Inferior parietal cortex (tissue), 1 donor: Measurements from ENCODE around the gene APP.

ENCODE experiments used
- DNase-seq: peaks from one replicate; pipeline ENCODE4 v3.0.0-alpha.2; 2016; ENCODE audit errors: extremely low spot score

The APP gene

DNA sequence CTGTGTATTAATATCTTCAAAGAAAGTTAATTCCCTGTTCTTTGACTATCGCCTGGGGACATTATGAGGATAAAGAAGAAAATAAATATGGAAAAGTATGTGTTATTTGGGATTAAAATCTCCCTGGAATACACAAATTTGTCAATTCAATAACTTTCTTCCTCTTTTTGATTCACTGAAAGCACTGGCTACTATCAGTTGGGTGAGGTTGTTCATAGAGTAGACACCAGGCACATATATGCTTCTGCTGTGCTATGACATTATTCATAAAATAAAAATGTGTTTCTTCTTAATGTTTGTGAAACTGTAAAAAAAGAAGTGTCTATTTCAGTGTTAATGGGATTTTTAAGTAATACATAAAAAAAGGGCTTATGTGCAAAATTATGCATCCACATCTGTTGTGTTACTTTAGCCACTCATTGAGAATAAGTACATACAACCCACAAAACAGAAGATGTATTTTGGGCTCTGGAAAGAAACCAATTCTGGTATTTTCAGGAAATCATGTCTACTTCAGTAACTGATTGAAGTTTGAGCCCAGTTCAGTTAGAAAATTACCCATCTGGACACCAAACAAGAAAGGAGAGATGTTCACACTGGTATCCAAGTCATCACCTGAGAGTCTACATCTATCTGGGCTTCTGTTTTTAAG lies 266.4 kb downstream of the APP start:
- DNase-seq, result no peak

- no peak for DNase-seq
Observed at GRCh38 chr21:25903607-25904006, 267.0 kb downstream of the APP start.

GRCh38 chr21:25901330-25901979 lies 269.1 kb downstream of the APP start:
- DNase-seq, result no peak

GRCh38 chr21:25898671-25899070 lies 271.9 kb downstream of the APP start:
- DNase-seq, result no peak

DNA sequence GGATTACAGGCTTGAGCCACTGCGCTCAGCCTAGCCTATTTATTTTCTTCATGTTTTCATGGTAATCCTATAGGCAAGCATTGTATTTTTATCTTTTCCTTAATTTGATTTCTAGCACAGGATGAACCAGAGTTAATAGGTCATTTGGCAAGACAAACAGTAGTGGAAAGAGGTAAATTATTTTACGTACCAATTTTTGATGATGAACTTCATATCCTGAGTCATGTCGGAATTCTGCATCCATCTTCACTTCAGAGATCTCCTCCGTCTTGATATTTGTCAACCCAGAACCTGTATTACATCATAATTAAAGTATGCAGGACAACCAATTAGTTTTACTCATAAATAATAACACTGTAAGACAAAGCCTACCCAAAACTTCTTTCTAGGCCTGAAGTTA lies 273.2 kb downstream of the APP start:
- DNase-seq, result no peak

DNA sequence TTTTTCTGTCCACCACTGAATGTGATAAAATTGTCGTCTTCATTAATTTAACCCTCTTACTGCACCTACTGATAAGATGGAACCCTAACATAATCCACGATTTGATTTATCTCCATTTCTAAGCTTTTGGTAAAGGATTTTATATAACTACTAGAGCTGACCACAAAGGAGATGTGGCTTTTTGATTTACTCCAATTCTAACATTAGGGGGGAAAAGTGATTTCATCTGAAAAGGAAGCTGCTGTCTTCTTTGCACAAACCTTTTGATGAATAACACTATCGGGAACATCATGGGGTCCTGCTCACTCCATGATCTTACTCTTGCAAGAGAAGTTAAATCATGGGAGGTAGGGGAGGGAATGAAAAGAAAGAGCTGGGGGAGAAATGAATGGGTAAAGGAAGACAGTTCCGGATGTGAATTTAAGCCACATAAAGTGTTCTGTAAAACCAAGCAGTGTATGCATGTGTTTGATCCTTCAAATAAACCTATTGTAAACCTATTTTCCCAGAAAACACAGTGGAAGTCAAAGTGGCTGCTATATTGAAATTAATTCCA lies 274.0 kb downstream of the APP start:
- DNase-seq, result no peak

DNA sequence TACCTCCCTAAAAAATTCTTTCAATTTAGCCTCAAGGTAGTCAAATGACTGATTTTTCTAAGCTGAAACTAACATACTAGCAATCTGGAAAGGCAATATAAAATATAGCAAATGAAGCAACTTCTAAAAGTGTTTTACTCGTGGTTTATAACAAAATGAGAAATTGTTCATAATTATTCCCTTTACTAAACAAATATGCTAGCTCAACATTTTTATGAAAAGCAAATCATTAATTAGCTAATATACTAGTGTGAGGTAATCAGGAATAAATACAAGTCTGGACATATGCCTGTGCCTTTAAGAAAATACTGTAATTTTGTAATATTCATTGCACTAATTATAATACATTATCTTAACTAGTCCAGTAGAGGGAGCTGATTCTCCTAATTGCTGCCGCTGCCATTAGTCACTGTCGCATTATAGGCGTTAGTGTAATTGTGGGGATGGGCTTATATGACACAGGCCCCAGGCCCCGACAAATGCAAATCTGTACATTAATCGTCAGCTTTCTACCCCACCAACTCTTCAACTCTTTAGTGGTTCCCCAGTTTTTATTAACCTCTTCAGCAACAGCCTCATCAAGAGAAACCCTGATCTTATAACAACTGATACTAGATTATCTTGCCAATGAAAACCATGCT lies 274.9 kb downstream of the APP start:
- DNase-seq, result peak; percentile 71

GRCh38 chr21:25893191-25893590 lies 277.4 kb downstream of the APP start:
- DNase-seq, result no peak

DNA sequence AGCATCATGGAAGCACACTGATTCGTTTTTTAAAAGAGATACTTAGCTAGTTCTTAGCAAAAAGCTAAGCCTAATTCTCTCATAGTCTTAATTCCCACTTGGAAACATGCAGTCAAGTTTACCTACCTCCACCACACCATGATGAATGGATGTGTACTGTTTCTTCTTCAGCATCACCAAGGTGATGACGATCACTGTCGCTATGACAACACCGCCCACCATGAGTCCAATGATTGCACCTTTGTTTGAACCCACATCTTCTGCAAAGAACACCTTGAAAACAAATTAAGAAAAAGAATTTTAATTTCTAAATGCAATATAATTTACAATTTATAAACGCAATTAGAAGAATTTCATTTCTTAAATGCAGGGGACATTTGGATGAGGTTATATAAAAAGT lies 279.0 kb downstream of the APP start:
- no peak for DNase-seq

DNA sequence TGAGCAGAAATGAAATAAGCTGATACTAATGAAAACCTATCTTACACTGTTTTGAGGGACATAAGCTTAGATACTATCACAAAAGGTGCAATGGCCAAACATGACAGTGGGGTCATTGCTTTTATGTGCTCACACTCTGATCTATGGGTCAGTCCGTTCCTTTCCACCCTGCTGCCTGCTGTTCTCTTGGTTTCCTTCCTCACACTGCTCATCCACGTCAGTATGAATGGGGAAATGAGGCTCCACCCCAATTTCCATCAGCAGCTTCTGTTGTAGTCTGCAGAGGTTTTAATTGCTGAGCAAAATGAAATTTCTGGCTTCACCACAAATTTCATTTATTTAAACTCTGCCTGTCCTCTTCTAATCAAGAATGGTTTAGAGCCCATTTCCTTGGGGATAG lies 280.6 kb downstream of the APP start:
- no peak for DNase-seq

GRCh38 chr21:25888711-25889110 lies 281.9 kb downstream of the APP start:
- DNase-seq, result no peak

DNA sequence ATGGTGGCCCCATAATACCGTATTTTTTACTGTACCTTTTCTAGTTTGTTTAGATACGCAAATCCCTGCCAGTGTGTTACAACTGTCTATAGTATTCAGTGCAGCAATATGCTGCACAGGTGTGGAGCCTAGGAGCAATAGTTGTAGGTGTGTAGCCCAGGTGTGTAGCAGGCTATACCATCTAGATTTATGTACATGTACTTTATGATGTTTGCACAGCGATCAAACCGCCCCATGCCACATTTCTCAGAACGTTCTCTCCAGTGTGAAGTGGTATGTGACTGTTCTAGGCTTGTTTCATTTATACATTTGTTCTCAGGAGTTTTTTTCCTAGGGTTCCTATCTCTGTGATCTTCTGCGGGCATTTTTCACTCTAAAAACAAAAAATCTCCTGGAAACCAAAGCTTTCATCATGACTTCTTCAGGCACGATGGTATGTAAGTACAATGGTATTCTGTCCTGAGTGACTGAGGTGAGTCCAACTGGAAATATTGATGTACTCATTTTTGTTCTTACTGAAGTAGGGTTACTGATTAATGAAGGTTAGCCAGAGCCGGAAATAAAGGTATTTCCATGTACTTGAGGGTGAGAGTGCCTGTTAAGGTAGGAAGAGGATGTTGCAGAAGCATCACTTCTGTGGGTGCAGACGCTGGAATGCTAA lies 282.8 kb downstream of the APP start:
- no peak for DNase-seq

DNA sequence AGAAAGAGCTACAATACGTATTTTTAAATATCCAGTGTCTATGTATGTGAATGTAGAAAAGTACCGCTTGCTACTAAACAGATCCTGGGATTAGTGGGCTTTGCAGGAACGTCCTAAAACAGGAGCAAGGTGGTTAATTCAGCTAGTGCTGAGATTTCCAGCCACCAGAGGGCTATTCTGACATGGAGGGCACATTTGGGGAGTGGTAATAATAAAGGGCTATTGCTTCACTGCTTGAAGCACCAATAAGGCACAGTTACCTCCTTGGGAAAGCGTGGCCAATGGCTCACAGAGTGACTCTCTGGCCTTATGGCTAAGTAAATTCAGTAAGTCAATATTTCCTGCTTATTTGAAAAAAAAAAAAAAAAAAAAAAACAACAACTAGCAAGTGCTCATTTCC lies 283.4 kb downstream of the APP start:
- DNase-seq, result no peak

GRCh38 chr21:25885880-25886279 lies 284.7 kb downstream of the APP start:
- no peak for DNase-seq

DNA sequence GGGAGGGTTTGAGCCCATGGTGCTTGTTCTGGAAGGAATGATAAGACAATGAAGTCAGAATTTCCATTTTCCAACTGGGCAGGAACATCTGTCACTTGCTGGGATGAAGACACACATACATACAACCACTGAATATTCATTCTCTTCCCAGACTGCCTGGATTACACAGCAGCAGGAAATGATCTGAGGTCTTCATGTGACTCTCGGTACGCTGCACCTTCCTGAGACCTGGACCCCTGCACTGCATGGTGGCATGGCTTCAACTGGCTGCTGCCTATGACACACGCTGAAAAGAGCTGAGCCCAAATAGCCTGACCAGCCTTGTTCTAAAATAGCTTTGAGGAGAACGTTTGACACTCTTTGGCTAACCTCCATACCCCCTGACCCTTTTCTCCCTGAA lies 285.2 kb downstream of the APP start:
- no peak for DNase-seq

- no peak for DNase-seq
Observed at GRCh38 chr21:25884311-25884710, 286.3 kb downstream of the APP start.

GRCh38 chr21:25881524-25882376 lies 288.8 kb downstream of the APP start:
- peak; percentile 91 for DNase-seq

DNA sequence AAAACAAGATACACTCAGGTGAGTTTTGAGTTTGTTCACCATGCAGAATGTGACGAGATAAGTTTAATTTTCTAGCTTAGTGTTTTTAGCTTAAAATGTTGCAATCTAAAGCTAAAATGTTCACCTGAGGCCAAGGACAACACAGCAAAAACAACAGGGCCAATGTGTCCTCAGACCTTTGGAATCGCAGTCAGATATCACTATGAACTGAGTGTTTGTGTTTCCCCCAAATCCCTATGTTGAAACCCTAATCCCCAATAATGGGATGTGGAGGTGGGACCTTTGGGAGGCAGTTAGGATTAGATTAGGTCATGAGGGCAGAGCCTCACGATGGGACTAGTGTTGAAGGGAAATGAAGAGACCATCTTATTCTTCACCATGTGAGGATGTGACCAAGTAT lies 291.4 kb downstream of the APP start:
- no peak for DNase-seq

DNA sequence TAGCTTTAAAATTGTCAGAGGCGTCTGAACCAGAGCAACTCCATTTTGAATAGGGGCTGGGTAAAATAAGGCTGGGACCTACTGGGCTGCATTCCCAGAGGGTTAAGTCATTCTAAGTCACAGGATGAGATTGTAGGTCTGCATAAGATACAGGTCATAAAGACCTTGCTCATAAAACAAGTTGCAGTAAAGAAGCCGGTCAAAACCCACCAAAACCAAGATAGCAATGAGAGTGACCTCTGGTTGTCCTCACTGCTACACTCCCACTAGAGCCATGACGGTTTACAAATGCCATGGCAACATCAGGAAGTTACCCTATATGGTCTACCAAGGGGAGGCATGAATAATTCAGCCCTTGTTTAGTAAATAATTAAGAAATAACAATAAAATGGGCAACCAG lies 292.2 kb downstream of the APP start:
- DNase-seq, result no peak

- no peak for DNase-seq
Observed at GRCh38 chr21:25872271-25872670, 298.3 kb downstream of the APP start.

- DNase-seq, result no peak
Observed at GRCh38 chr21:25871566-25871965, 299.0 kb downstream of the APP start.

- peak; percentile 58 for DNase-seq
Observed at GRCh38 chr21:25870084-25870483, 300.5 kb downstream of the APP start.
